A172 (cell line): ENCODE measurements around the gene HEPHL1. TPM values are rescaled to one million over a fixed set of nuclear protein-coding genes. Genes with fewer than 3 reads are reported as not detected.

Experiments
- DNase-seq: peaks from one replicate; pipeline ENCODE4 v3.0.0-alpha.2; 2015; ENCODE audit warnings: low spot score
- total RNA-seq: library from RNA; depleted of rRNA; stranded (reverse); fragments of >200 nt; shearing (Covaris generic); gene quantifications from 2 replicates; pipeline ENCODE4 v1.2.3, GENCODE V29; 2014

The HEPHL1 gene
- total RNA-seq, 1 experiment from 2014 or later: not detected

- no peak for DNase-seq
Measured at GRCh38 chr11:94131047-94131717, 110.0 kb downstream of the HEPHL1 start.

- no peak for DNase-seq
Measured at GRCh38 chr11:94131718-94132115, 110.6 kb downstream of the HEPHL1 start.

GRCh38 chr11:94132152-94132558 lies 111.0 kb downstream of the HEPHL1 start:
- DNase-seq: peak; percentile 36

- DNase-seq: no peak
Measured at GRCh38 chr11:94132823-94133408, 111.8 kb downstream of the HEPHL1 start.

- no peak for DNase-seq
Measured at GRCh38 chr11:94133752-94134151, 112.6 kb downstream of the HEPHL1 start.

- DNase-seq: peak; percentile 84
Measured at GRCh38 chr11:94134651-94135512, 113.7 kb downstream of the HEPHL1 start.

GRCh38 chr11:94139416-94139815 lies 118.3 kb downstream of the HEPHL1 start:
- no peak for DNase-seq

- DNase-seq: no peak
Measured at GRCh38 chr11:94140154-94140655, 119.1 kb downstream of the HEPHL1 start.

- DNase-seq: no peak
Measured at GRCh38 chr11:94141511-94142307, 120.6 kb downstream of the HEPHL1 start.

GRCh38 chr11:94142308-94143281 lies 121.4 kb downstream of the HEPHL1 start:
- DNase-seq: no peak

GRCh38 chr11:94144216-94144615 lies 123.1 kb downstream of the HEPHL1 start:
- no peak for DNase-seq

- no peak for DNase-seq
Measured at GRCh38 chr11:94144664-94145063, 123.5 kb downstream of the HEPHL1 start.

- no peak for DNase-seq
Measured at GRCh38 chr11:94145431-94145830, 124.3 kb downstream of the HEPHL1 start.

GRCh38 chr11:94145916-94146315 lies 124.8 kb downstream of the HEPHL1 start:
- no peak for DNase-seq

- DNase-seq: no peak
Measured at GRCh38 chr11:94147433-94147845, 126.3 kb downstream of the HEPHL1 start.

- DNase-seq: no peak
Measured at GRCh38 chr11:94148189-94148588, 127.0 kb downstream of the HEPHL1 start.

GRCh38 chr11:94149431-94150017 lies 128.4 kb downstream of the HEPHL1 start:
- DNase-seq: no peak

- no peak for DNase-seq
Measured at GRCh38 chr11:94150056-94150455, 128.9 kb downstream of the HEPHL1 start.

- no peak for DNase-seq
Measured at GRCh38 chr11:94150704-94151685, 129.8 kb downstream of the HEPHL1 start.
